ENCODE data around the gene KDM3A.

Gene KDM3A

GRCh38 chr2:86413296-86414094, 27.7 kb upstream of the KDM3A start:
- Histone ChIP-seq H3K4me3 (ENCODE audit: low read depth in 1 of 2, low read length in 1 of 2) (peak overlapping the region; percentile 3 to 27), H3K9me3 (no peaks in the 10 kb centered on the region), H3K27ac (peak overlapping the region; percentile 21), H3K36me3 (no peaks in the 10 kb centered on the region), H3K27me3 (no peaks in the 10 kb centered on the region), H3K4me1 (ENCODE audit: control insufficient read depth in 1 of 2, insufficient read depth in 1 of 2, low read depth in 1 of 2, low read length in 1 of 2) (peaks cover 49 to 53% of the 10 kb centered on the region in 2 experiments)
- no peak for TF ChIP-seq CTCF (IDR thresholded peaks at IDR 0.05)

- Histone ChIP-seq H3K36me3 (no peaks in the 10 kb centered on the region), H3K9me3 (no peaks in the 10 kb centered on the region), H3K4me3 (ENCODE audit: low read depth in 1 of 2, low read length in 1 of 2) (no peak overlapping the region), H3K4me1 (ENCODE audit: control insufficient read depth in 1 of 2, insufficient read depth in 1 of 2, low read depth in 1 of 2, low read length in 1 of 2) (peaks cover 49 to 53% of the 10 kb centered on the region in 2 experiments), H3K27me3 (no peaks in the 10 kb centered on the region), H3K27ac (peak overlapping the region; percentile 52)
- TF ChIP-seq CTCF (IDR thresholded peaks at IDR 0.05): no peak
These were observed 26.2 kb upstream of the KDM3A start for GRCh38 chr2:86414996-86415395.

- H3K9me3 ChIP-seq: no peaks in the 10 kb centered on the region
- no peaks in the 10 kb centered on the region for H3K27me3 ChIP-seq
- peak overlapping the region; percentile 52 for H3K27ac ChIP-seq
- H3K36me3 ChIP-seq: no peaks in the 10 kb centered on the region
- TF ChIP-seq CTCF (IDR thresholded peaks at IDR 0.05): no peak
- H3K4me3 ChIP-seq (ENCODE audit: low read depth in 1 of 2, low read length in 1 of 2): no peak overlapping the region
- H3K4me1 ChIP-seq (ENCODE audit: control insufficient read depth in 1 of 2, insufficient read depth in 1 of 2, low read depth in 1 of 2, low read length in 1 of 2): peaks cover 49 to 53% of the 10 kb centered on the region in 2 experiments
These were observed 25.0 kb upstream of the KDM3A start for GRCh38 chr2:86416146-86416545.

- Histone ChIP-seq H3K4me3 (ENCODE audit: low read depth in 1 of 2, low read length in 1 of 2) (no peak overlapping the region), H3K27ac (peak overlapping the region; percentile 59)
- TF ChIP-seq CTCF (IDR thresholded peaks at IDR 0.05): no peak
These were observed 23.2 kb upstream of the KDM3A start for GRCh38 chr2:86417961-86418360.

GRCh38 chr2:86420913-86421312, 20.3 kb upstream of the KDM3A start:
- Histone ChIP-seq H3K9me3 (no peaks in the 10 kb centered on the region), H3K4me3 (ENCODE audit: low read depth in 1 of 2, low read length in 1 of 2) (no peak overlapping the region), H3K27me3 (no peaks in the 10 kb centered on the region), H3K4me1 (ENCODE audit: control insufficient read depth in 1 of 2, insufficient read depth in 1 of 2, low read depth in 1 of 2, low read length in 1 of 2) (peaks cover 23 to 24% of the 10 kb centered on the region in 2 experiments), H3K36me3 (no peaks in the 10 kb centered on the region), H3K27ac (no peak overlapping the region)
- no peak for TF ChIP-seq CTCF (IDR thresholded peaks at IDR 0.05)

More at GRCh38 chr2:86417961-86418360, 23.2 kb upstream of the KDM3A start:
- Histone ChIP-seq H3K27me3 (no peaks in the 10 kb centered on the region), H3K4me1 (ENCODE audit: control insufficient read depth in 1 of 2, insufficient read depth in 1 of 2, low read depth in 1 of 2, low read length in 1 of 2) (peaks cover 47 to 49% of the 10 kb centered on the region in 2 experiments), H3K9me3 (no peaks in the 10 kb centered on the region), H3K36me3 (no peaks in the 10 kb centered on the region)
